ENCODE measurements around the gene GPR78.
"Not testable (repeated sequence)": the region's sequence is repeated elsewhere in the genome, so short reads cannot be mapped to it uniquely, and the experiment has no call there.

The GPR78 gene

GRCh38 chr4:8568068-8568668 lies 12.0 kb upstream of the GPR78 start:
- DNase-seq = no peak

GRCh38 chr4:8570201-8570600 lies 10.0 kb upstream of the GPR78 start:
- DNase-seq = no peak

GRCh38 chr4:8571702-8572685 lies 8.2 kb upstream of the GPR78 start:
- DNase-seq = no peak

- no peak for DNase-seq
Measured at GRCh38 chr4:8573266-8573665, 6.9 kb upstream of the GPR78 start.

- DNase-seq = no peak
Measured at GRCh38 chr4:8574796-8575370, 5.3 kb upstream of the GPR78 start.

GRCh38 chr4:8575457-8575856 lies 4.7 kb upstream of the GPR78 start:
- no peak for DNase-seq

GRCh38 chr4:8576591-8576990 lies 3.6 kb upstream of the GPR78 start:
- not testable (repeated sequence) for DNase-seq

- DNase-seq = no peak
Measured at GRCh38 chr4:8577046-8577445, 3.1 kb upstream of the GPR78 start.

- DNase-seq = no peak
Measured at GRCh38 chr4:8577972-8578371, 2.2 kb upstream of the GPR78 start.

GRCh38 chr4:8578717-8579116 lies 1.5 kb upstream of the GPR78 start:
- DNase-seq = no peak

- no peak for DNase-seq
Measured at GRCh38 chr4:8579526-8580320, 469 bp upstream of the GPR78 start.

- no peak for DNase-seq
Measured at GRCh38 chr4:8581094-8581861, 1.1 kb downstream of the GPR78 start.

GRCh38 chr4:8582016-8582415 lies 1.8 kb downstream of the GPR78 start:
- DNase-seq = no peak

GRCh38 chr4:8582436-8582835 lies 2.2 kb downstream of the GPR78 start:
- DNase-seq = no peak

GRCh38 chr4:8582941-8583654 lies 2.9 kb downstream of the GPR78 start:
- DNase-seq = no peak

GRCh38 chr4:8583655-8584025 lies 3.4 kb downstream of the GPR78 start:
- DNase-seq = no peak

- no peak for DNase-seq
Measured at GRCh38 chr4:8585186-8585585, 5.0 kb downstream of the GPR78 start.

- no peak for DNase-seq
Measured at GRCh38 chr4:8585721-8586212, 5.6 kb downstream of the GPR78 start.

GRCh38 chr4:8586246-8586645 lies 6.1 kb downstream of the GPR78 start:
- DNase-seq = no peak

- no peak for DNase-seq
Measured at GRCh38 chr4:8586671-8587468, 6.7 kb downstream of the GPR78 start.

Data from stimulated activated CD4-positive, alpha-beta T cell treated with anti-CD3 and anti-CD28 coated beads, Interleukin-4, amount 100 ng/mL, for 1 hour (primary cell).